H9 (cell line): ENCODE results near the gene ACTN1. TPM values are rescaled to one million over a fixed set of nuclear protein-coding genes. Genes with fewer than 3 reads are reported as not detected.

ENCODE experiments used
- DNase-seq: peaks from one replicate; pipeline ENCODE4 v3.0.0-alpha.2; 2017
- H2AFZ ChIP-seq: one replicate; pipeline ENCODE4 v1.6.1; 2013; ENCODE audit warnings: mild to moderate bottlenecking, low read length, control low read depth, moderate library complexity
- H2AK5ac ChIP-seq: 2 replicates; pipeline ENCODE4 v1.6.1; 2013; ENCODE audit warnings: low read length, control low read depth, mixed read lengths; ENCODE audit not compliant: insufficient read length
- H2BK120ac ChIP-seq: one replicate; pipeline ENCODE4 v1.6.1; 2013; ENCODE audit warnings: low read depth, mild to moderate bottlenecking, low read length, control low read depth, inconsistent platforms; ENCODE audit not compliant: poor library complexity, severe bottlenecking
- H2BK12ac ChIP-seq: 2 replicates; pipeline ENCODE4 v1.6.1; 2013; ENCODE audit warnings: low read length, control low read depth, mixed read lengths, low read depth; ENCODE audit not compliant: insufficient read length
- H2BK15ac ChIP-seq: 2 replicates; pipeline ENCODE4 v1.6.1; 2013; ENCODE audit warnings: low read depth, low read length, control low read depth
- H2BK20ac ChIP-seq: one replicate; pipeline ENCODE4 v1.6.1; 2013; ENCODE audit warnings: low read depth, mild to moderate bottlenecking, low read length, control low read depth, inconsistent platforms; ENCODE audit not compliant: poor library complexity, severe bottlenecking
- H2BK5ac ChIP-seq: 2 replicates; pipeline ENCODE4 v1.6.1; 2013; ENCODE audit warnings: low read length, control low read depth, mixed read lengths; ENCODE audit not compliant: insufficient read length
- H3K14ac ChIP-seq: 2 replicates; pipeline ENCODE4 v1.6.1; 2013; ENCODE audit warnings: low read length, control low read depth; ENCODE audit not compliant: insufficient read depth
- H3K18ac ChIP-seq: 2 replicates; pipeline ENCODE4 v1.6.1; 2013; ENCODE audit warnings: low read depth, mild to moderate bottlenecking, mixed read lengths, low read length, control low read depth; ENCODE audit not compliant: insufficient read length
- H3K23ac ChIP-seq: 2 replicates; pipeline ENCODE4 v1.6.1; 2013; ENCODE audit warnings: low read length, control low read depth, mixed read lengths, low read depth; ENCODE audit not compliant: insufficient read length
- H3K23me2 ChIP-seq: 2 replicates; pipeline ENCODE4 v1.6.1; 2013; ENCODE audit warnings: low read depth, mild to moderate bottlenecking, mixed read lengths, low read length, control low read depth; ENCODE audit not compliant: insufficient read length, poor library complexity, severe bottlenecking
- H3K27ac ChIP-seq: 2 replicates; pipeline ENCODE4 v1.5.1; 2013; ENCODE audit warnings: low read length, control low read depth, mixed read lengths, low read depth; ENCODE audit not compliant: insufficient read length
- H3K27me3 ChIP-seq: 2 replicates; pipeline ENCODE4 v1.6.1; 2013; ENCODE audit warnings: low read length, control low read depth, inconsistent platforms; ENCODE audit not compliant: insufficient read depth
- H3K4ac ChIP-seq: 2 replicates; pipeline ENCODE4 v1.6.1; 2013; ENCODE audit warnings: low read depth, mild to moderate bottlenecking, control low read depth, inconsistent platforms, low read length, moderate library complexity
- H3K4me1 ChIP-seq: 2 replicates; pipeline ENCODE4 v1.6.1; 2013; ENCODE audit warnings: low read length, control low read depth, inconsistent platforms; ENCODE audit not compliant: insufficient read depth
- H3K4me2 ChIP-seq: 2 replicates; pipeline ENCODE4 v1.6.1; 2013; ENCODE audit warnings: low read length, control low read depth, mixed read lengths; ENCODE audit not compliant: insufficient read length, insufficient read depth
- H3K56ac ChIP-seq: 2 replicates; pipeline ENCODE4 v1.6.1; 2013; ENCODE audit warnings: low read depth, mild to moderate bottlenecking, mixed read lengths, low read length, control low read depth; ENCODE audit not compliant: insufficient read length
- H3K79me1 ChIP-seq: 2 replicates; pipeline ENCODE4 v1.6.1; 2013; ENCODE audit warnings: low read depth, mild to moderate bottlenecking, moderate library complexity, low read length, control low read depth, inconsistent platforms; ENCODE audit not compliant: insufficient read depth, poor library complexity, severe bottlenecking
- H3K79me2 ChIP-seq: 2 replicates; pipeline ENCODE4 v1.6.1; 2013; ENCODE audit warnings: low read length, control low read depth, inconsistent platforms; ENCODE audit not compliant: insufficient read depth
- H3K9ac ChIP-seq: 2 replicates; pipeline ENCODE4 v1.6.1; 2013; ENCODE audit warnings: low read length, control low read depth, mixed read lengths; ENCODE audit not compliant: insufficient read length; ENCODE audit errors: extremely low read depth
- H3K9me3 ChIP-seq: one replicate; pipeline ENCODE4 v1.6.1; 2013; ENCODE audit warnings: low read depth, low read length, inconsistent platforms; ENCODE audit not compliant: control insufficient read depth
- H3T11ph ChIP-seq: one replicate; pipeline ENCODE4 v1.6.1; 2013; ENCODE audit warnings: mild to moderate bottlenecking, low read length, control low read depth, inconsistent platforms
- H4K20me1 ChIP-seq: one replicate; pipeline ENCODE4 v1.6.1; 2013; ENCODE audit not compliant: control insufficient read depth, insufficient read length, insufficient read depth
- H4K5ac ChIP-seq: 2 replicates; pipeline ENCODE4 v1.6.1; 2013; ENCODE audit warnings: low read depth, mild to moderate bottlenecking, mixed read lengths, low read length, control low read depth; ENCODE audit not compliant: insufficient read length
- H4K8ac ChIP-seq: replicated peaks from 2 replicates; pipeline ENCODE4 v1.6.1; 2013; ENCODE audit warnings: low read length, control low read depth, mixed read lengths, low read depth; ENCODE audit not compliant: insufficient read length
- H4K91ac ChIP-seq: 2 replicates; pipeline ENCODE4 v1.6.1; 2013; ENCODE audit warnings: low read depth, mild to moderate bottlenecking, moderate library complexity, mixed read lengths, low read length, control low read depth; ENCODE audit not compliant: insufficient read length
- H3K27ac Mint-ChIP-seq, 3 experiments: 2 replicates in 2 of 3; 3 replicates in 1 of 3; pipeline ENCODE4 v1.8.0; 2020 to 2021; ENCODE audit warnings: mixed read lengths in 3 of 3, mild to moderate bottlenecking in 1 of 3, moderate library complexity in 1 of 3
- H3K27me3 Mint-ChIP-seq: 2 replicates; pipeline ENCODE4 v1.8.0; 2021; ENCODE audit warnings: low read depth, mild to moderate bottlenecking, moderate library complexity, mixed read lengths
- H3K36me3 Mint-ChIP-seq, 3 experiments: 2 replicates in 2 of 3; 3 replicates in 1 of 3; pipeline ENCODE4 v1.8.0; 2020 to 2021; ENCODE audit warnings: low read depth in 3 of 3, mixed read lengths in 3 of 3; ENCODE audit not compliant: insufficient read depth in 1 of 3
- H3K4me1 Mint-ChIP-seq, 2 experiments: 2 replicates each; pipeline ENCODE4 v1.8.0; 2020; ENCODE audit warnings: mixed read lengths in 2 of 2
- H3K4me3 Mint-ChIP-seq, 2 experiments: 2 replicates in 1 of 2; 3 replicates in 1 of 2; pipeline ENCODE4 v1.8.0; 2020 to 2021; ENCODE audit warnings: mild to moderate bottlenecking in 2 of 2, mixed read lengths in 2 of 2, moderate library complexity in 1 of 2
- H3K9me3 Mint-ChIP-seq, 2 experiments: 2 replicates in 1 of 2; 3 replicates in 1 of 2; pipeline ENCODE4 v1.8.0; 2020; ENCODE audit warnings: mild to moderate bottlenecking in 2 of 2, mixed read lengths in 2 of 2, moderate library complexity in 1 of 2
- CTCF ChIP-seq: fragments of 200-600 bp; sonication (generic); conservative IDR thresholded peaks from 3 replicates; pipeline ENCODE4 v1.8.0; 2021; ENCODE audit warnings: antibody characterized with exemption, mild to moderate bottlenecking
- total RNA-seq: library from RNA; stranded (reverse); gene quantifications from 2 replicates; pipeline ENCODE4 v1.2.1, GENCODE V29; 2021

Gene ACTN1
- total RNA-seq, 1 experiment from 2014 or later: 219 TPM

- Histone ChIP-seq H3K56ac (no peak overlapping the region), H2BK15ac (no peak overlapping the region), H2BK20ac (no peak overlapping the region), H3K9me3 (no peaks in the 10 kb centered on the region), H2BK12ac (no peak overlapping the region), H3K79me2 (peaks cover 70% of the 10 kb centered on the region; the same call in 1 of the 2 replicates), H4K20me1 (no peaks in the 10 kb centered on the region), H3K9ac (no peak overlapping the region), H2AK5ac (no peak overlapping the region), H3K4ac (no peak overlapping the region), H2BK5ac (no peak overlapping the region), H4K5ac (no peak overlapping the region), H3K27me3 (no peaks in the 10 kb centered on the region), H2AFZ (no peak overlapping the region), H3K4me2 (no peak overlapping the region), H4K8ac (no peak overlapping the region), H3K4me1 (peaks cover 11% of the 10 kb centered on the region), H3K23ac (no peak overlapping the region), H4K91ac (no peak overlapping the region), H3K79me1 (peaks cover 14% of the 10 kb centered on the region), H3K23me2 (no peaks in the 10 kb centered on the region), H3T11ph (no peak overlapping the region), H3K14ac (no peak overlapping the region), H2BK120ac (no peak overlapping the region), H3K18ac (no peak overlapping the region), H3K27ac (no peak overlapping the region)
- H3K27me3 Mint-ChIP-seq: no peaks in the 10 kb centered on the region
- H3K4me1 Mint-ChIP-seq: peaks cover 73% of the 10 kb centered on the region in 2 experiments
- peak overlapping the region; percentile 73 to 82 (median 79); a peak in 5 of 7 replicates for H3K27ac Mint-ChIP-seq
- DNase-seq: no peak
- H3K9me3 Mint-ChIP-seq: no peaks in the 10 kb centered on the region
- peaks cover 3 to 7% (median 4%) of the 10 kb centered on the region in 3 experiments; a peak in 4 of 7 replicates for H3K36me3 Mint-ChIP-seq
- no peak overlapping the region for H3K4me3 Mint-ChIP-seq
- TF ChIP-seq CTCF: no peak
Measured at GRCh38 chr14:68965261-68965761, 13.8 kb downstream of the ACTN1 start.
